Vagina (tissue), 2 donors: ENCODE measurements around the gene SLC6A7. TPM values are rescaled to one million over a fixed set of nuclear protein-coding genes. Genes with fewer than 3 reads are reported as not detected.

Experiments
- DNase-seq, 2 donors: peaks; one replicate each; pipeline ENCODE4 v3.0.0-alpha.2; 2017; ENCODE audit errors: extremely low spot score in 2 of 2
- H3K27ac ChIP-seq: fragments of 200-600 bp; sonication (generic); one replicate; pipeline ENCODE4 v1.5.1; 2019
- H3K27me3 ChIP-seq: fragments of 200-600 bp; sonication (generic); one replicate; pipeline ENCODE4 v1.5.1; 2019
- H3K36me3 ChIP-seq, 2 donors: fragments of 200-600 bp; sonication (generic); one replicate each; pipeline ENCODE4 v1.5.1; 2017 to 2019
- H3K4me1 ChIP-seq: fragments of 200-600 bp; sonication (generic); one replicate; pipeline ENCODE4 v1.5.1; 2019
- H3K4me3 ChIP-seq, 2 donors: fragments of 200-600 bp; sonication (generic); 1 replicate in 1 of 2; 2 replicates in 1 of 2; pipeline ENCODE4 v1.5.1; 2016 to 2019
- H3K9me3 ChIP-seq: fragments of 200-600 bp; sonication (generic); one replicate; pipeline ENCODE4 v1.5.1; 2019
- POLR2A ChIP-seq, 2 donors: fragments of 450-650 bp; IDR thresholded peaks; one replicate each; pipeline ENCODE4 v1.6.1; 2017; ENCODE audit warnings: antibody characterized with exemption in 2 of 2, mild to moderate bottlenecking in 2 of 2, moderate library complexity in 2 of 2
- POLR2AphosphoS5 ChIP-seq, 2 donors: sonication (generic); formaldehyde crosslinking; IDR thresholded peaks; one replicate each; pipeline ENCODE4 v1.9.0; 2017; ENCODE audit warnings: antibody characterized with exemption in 2 of 2, mild to moderate bottlenecking in 2 of 2, low read depth in 1 of 2; ENCODE audit not compliant: insufficient read depth in 1 of 2
- intact Hi-C: fragments of 100-400 bp; cut with DNase I; formaldehyde crosslinking; loops from one replicate; pipeline ENCODE4 v1.15.1; 2023
- total RNA-seq: library from RNA; depleted of rRNA; stranded (reverse); fragments of >200 nt; gene quantifications from one replicate; pipeline ENCODE4 v1.2.3, GENCODE V29; 2016
- TF ChIP-seq, protein P1 (sequence below), 3 experiments: fragments of 450-650 bp in 2 of 3; fragments of 200-600 bp in 1 of 3; sonication (generic) in 1 of 3; IDR thresholded peaks; one replicate each; pipeline ENCODE4 v1.5.1; 2017 to 2019; ENCODE audit warnings: antibody characterized with exemption in 3 of 3, mild to moderate bottlenecking in 2 of 3, moderate library complexity in 2 of 3

SLC6A7 gene
- total RNA-seq, 1 donor from 2014 or later, result 0.25 TPM

DNA sequence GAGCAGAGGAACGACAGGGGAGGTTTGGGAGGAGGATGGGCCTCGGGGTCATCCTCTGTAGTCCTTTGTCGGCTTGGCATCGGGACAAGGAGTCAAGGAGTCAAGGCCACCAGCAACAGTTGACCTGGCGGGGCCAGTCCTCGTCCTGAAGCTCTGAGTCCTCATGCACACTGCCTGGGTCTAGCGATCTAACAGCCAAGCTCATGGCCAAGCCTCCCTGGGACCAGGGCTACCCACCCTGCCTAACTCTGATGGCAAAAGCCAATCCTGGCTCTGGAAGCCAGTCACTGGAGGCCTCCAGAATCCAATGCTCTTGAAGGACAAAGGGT is 49.9 kb downstream of the SLC6A7 start:
- no peak for DNase-seq
- TF ChIP-seq POLR2AphosphoS5 (IDR thresholded peaks at IDR 0.05; ENCODE audit: insufficient read depth in 1 of 2, low read depth in 1 of 2), result no peak
- no peak for TF ChIP-seq POLR2A (IDR thresholded peaks at IDR 0.05)
- TF ChIP-seq, protein P1, sequence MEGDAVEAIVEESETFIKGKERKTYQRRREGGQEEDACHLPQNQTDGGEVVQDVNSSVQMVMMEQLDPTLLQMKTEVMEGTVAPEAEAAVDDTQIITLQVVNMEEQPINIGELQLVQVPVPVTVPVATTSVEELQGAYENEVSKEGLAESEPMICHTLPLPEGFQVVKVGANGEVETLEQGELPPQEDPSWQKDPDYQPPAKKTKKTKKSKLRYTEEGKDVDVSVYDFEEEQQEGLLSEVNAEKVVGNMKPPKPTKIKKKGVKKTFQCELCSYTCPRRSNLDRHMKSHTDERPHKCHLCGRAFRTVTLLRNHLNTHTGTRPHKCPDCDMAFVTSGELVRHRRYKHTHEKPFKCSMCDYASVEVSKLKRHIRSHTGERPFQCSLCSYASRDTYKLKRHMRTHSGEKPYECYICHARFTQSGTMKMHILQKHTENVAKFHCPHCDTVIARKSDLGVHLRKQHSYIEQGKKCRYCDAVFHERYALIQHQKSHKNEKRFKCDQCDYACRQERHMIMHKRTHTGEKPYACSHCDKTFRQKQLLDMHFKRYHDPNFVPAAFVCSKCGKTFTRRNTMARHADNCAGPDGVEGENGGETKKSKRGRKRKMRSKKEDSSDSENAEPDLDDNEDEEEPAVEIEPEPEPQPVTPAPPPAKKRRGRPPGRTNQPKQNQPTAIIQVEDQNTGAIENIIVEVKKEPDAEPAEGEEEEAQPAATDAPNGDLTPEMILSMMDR (IDR thresholded peaks at IDR 0.05), result no peak
- no peak overlapping the region for H3K4me3 ChIP-seq
- intact Hi-C loops, result no loop called here
- peaks cover 8% of the 10 kb centered on the region for H3K4me1 ChIP-seq
- H3K27me3 ChIP-seq, result no peaks in the 10 kb centered on the region
- H3K36me3 ChIP-seq, result no peaks in the 10 kb centered on the region
- H3K27ac ChIP-seq, result no peak overlapping the region
- H3K9me3 ChIP-seq, result no peaks in the 10 kb centered on the region

DNA sequence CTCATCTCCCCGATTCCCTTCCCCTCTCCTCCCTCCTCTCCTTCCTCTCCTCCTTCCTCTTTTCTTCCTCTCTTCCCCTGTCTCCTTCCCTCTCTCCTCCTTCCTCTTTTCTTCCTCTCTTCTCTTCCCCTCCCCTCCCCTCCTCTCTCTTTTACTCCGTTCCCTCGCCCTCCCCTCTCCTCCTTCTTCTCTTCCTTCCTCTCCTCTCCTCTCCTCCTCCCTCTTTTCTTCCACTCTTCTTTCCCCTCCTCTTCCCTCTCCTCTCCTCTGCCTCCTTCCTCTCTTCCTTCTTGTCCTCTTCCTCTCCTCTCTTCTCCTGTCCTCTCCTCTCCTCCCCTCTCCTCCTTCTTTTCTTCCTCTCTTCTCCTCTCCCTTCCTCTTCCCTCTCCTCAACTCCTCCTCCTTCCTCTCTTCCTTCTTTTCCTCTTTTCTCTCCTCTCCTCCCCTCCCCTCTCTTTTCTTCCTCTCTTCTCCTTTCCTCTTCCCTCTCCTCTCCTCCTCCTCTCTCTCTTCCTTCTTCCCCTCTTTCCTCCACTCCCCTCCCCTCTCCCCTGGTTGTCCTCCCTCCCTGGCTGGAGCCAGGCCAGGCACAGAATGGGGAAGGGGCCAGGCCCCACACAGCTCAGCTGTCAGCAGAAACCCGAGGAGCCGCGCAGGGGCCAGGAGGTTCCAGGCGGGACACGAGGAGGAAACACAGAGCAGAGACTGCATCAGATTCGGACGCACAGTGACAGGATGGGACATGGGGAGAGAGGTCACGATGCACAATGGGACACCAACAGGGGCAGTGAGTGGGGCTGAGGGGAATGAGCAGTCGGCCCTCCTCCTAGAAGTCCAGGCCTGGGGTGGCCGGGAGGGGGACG is 51.7 kb downstream of the SLC6A7 start:
- intact Hi-C loops, result no loop called here
- H3K27me3 ChIP-seq, result no peaks in the 10 kb centered on the region
- TF ChIP-seq, protein P1 (IDR thresholded peaks at IDR 0.05), result no peak
- TF ChIP-seq POLR2AphosphoS5 (IDR thresholded peaks at IDR 0.05; ENCODE audit: insufficient read depth in 1 of 2, low read depth in 1 of 2), result no peak
- no peak for TF ChIP-seq POLR2A (IDR thresholded peaks at IDR 0.05)
- H3K4me3 ChIP-seq, result no peak overlapping the region
- no peaks in the 10 kb centered on the region for H3K9me3 ChIP-seq
- H3K36me3 ChIP-seq, result no peaks in the 10 kb centered on the region
- peaks cover 21% of the 10 kb centered on the region for H3K4me1 ChIP-seq
- DNase-seq, result no peak
- no peak overlapping the region for H3K27ac ChIP-seq

DNA sequence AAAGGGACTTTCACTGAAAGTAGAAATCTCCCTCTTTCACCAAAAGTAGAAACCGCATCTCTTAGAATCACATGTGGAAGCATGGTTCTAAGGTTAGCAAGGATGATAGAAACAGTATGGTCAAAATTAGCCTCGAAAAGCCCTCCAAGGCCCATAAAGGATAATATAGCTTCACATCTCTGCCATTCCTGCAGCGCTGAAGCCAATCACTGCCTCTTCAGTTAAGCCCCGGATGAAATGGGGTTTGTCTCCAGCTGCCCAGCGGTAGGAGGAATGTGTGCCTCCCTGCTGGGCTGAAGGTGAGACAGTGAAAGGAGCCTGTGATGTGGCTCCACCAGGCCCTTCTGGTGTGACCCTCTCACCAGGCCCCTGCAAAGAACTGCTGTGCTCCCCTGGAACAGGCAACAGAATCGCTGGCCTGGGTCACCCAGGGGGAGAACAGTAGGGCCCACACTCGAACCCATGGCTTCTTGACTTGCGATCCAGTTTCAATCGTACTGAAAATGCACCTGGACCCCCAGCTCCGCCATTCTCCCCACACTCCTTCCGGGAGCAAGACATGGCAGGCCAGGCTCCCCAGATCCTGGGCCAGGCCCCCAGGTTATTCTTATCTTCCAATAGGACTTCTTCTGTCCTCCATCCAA is 52.5 kb downstream of the SLC6A7 start:
- peaks cover 21% of the 10 kb centered on the region for H3K4me1 ChIP-seq
- H3K9me3 ChIP-seq, result no peaks in the 10 kb centered on the region
- no peaks in the 10 kb centered on the region for H3K27me3 ChIP-seq
- DNase-seq, result no peak
- H3K36me3 ChIP-seq, result no peaks in the 10 kb centered on the region
- TF ChIP-seq POLR2A (IDR thresholded peaks at IDR 0.05) (no peak), POLR2AphosphoS5 (IDR thresholded peaks at IDR 0.05; ENCODE audit: insufficient read depth in 1 of 2, low read depth in 1 of 2) (no peak)
- TF ChIP-seq, protein P1 (IDR thresholded peaks at IDR 0.05), result no peak
- intact Hi-C loops, result no loop called here
- H3K4me3 ChIP-seq, result no peak overlapping the region
- no peak overlapping the region for H3K27ac ChIP-seq

DNA sequence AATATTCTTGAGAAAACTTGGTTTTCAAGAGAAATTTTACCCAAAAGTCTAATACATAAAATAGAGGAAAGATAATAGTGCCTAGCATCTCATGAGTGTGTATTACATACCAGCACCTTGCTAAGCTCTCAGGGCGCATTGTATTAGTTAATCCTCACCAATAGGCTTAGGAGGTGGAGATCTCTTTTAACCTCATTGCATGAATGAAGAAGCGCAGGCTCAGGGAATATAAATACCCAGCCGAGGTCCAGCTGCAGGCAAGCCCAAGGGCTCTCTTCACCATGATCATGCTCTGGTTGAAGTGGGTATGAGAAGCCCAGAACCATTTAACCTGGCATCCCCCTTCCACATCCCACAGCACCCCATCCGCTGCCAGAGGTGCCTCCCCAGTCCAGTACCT is 53.7 kb downstream of the SLC6A7 start:
- intact Hi-C loops, result no loop called here
- no peak for DNase-seq
- H3K36me3 ChIP-seq, result no peaks in the 10 kb centered on the region
- H3K27ac ChIP-seq, result no peak overlapping the region
- H3K9me3 ChIP-seq, result no peaks in the 10 kb centered on the region
- TF ChIP-seq POLR2AphosphoS5 (IDR thresholded peaks at IDR 0.05; ENCODE audit: insufficient read depth in 1 of 2, low read depth in 1 of 2), result no peak
- no peak for TF ChIP-seq POLR2A (IDR thresholded peaks at IDR 0.05)
- TF ChIP-seq, protein P1 (IDR thresholded peaks at IDR 0.05), result no peak
- H3K27me3 ChIP-seq, result no peaks in the 10 kb centered on the region
- H3K4me3 ChIP-seq, result no peak overlapping the region
- peaks cover 21% of the 10 kb centered on the region for H3K4me1 ChIP-seq

DNA sequence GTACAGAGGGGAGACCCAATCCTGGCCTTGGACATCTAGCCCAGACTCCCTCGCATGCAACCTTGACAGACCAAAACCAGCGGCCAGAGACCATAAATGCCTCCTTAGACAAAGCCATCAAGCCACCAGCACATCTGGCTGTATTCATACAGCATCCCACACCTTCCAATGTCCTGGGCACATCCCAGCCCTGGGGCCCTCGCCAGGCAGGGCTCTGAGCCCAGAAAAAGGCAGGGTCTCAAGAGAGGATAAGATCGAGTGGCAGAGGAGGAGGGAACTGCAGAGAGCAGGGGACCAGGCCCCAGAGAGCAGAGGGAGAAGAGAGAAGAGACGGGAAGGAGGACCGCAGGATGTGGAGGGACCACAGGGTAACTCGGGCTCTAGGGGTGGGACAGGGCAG is 54.3 kb downstream of the SLC6A7 start:
- intact Hi-C loops, result no loop called here
- H3K27ac ChIP-seq, result peak overlapping the region; percentile 61
- H3K4me1 ChIP-seq, result peaks cover 21% of the 10 kb centered on the region
- no peaks in the 10 kb centered on the region for H3K36me3 ChIP-seq
- no peaks in the 10 kb centered on the region for H3K9me3 ChIP-seq
- H3K4me3 ChIP-seq, result no peak overlapping the region
- TF ChIP-seq POLR2A (IDR thresholded peaks at IDR 0.05) (no peak), POLR2AphosphoS5 (IDR thresholded peaks at IDR 0.05; ENCODE audit: insufficient read depth in 1 of 2, low read depth in 1 of 2) (no peak)
- TF ChIP-seq, protein P1 (IDR thresholded peaks at IDR 0.05), result no peak
- no peaks in the 10 kb centered on the region for H3K27me3 ChIP-seq
- DNase-seq, result no peak
